ENCODE data around the gene SGSM1.

DNA sequence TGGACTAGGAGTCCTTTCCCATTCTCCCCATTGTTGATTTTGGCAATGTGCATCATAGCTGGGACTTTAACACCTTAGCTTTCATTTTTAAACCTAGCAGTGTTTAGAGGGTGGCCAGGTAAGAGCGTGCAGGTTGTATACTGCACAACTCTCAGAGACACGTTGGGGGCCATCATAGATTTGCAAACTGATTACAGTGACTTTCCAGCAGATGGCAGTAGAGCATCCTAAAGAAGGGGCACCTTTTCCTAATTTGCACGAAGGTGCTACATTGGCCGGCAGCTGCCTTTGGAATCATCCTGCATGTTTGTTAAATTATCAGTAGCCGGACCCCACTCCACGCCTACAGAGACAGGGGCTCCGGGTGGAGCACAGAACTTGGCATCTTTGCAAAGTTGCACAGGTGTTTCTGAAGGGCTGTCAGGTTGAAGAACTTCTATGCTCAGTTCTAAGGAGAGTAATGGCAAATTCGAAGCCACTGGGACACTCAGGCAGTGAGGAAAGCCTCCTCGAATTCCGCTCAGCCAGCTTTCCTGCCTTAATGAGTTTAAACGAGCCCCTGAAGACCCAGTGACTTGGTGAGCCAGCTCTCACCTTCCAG, 132.8 kb downstream of the SGSM1 start:
- TF ChIP-seq, protein P1, sequence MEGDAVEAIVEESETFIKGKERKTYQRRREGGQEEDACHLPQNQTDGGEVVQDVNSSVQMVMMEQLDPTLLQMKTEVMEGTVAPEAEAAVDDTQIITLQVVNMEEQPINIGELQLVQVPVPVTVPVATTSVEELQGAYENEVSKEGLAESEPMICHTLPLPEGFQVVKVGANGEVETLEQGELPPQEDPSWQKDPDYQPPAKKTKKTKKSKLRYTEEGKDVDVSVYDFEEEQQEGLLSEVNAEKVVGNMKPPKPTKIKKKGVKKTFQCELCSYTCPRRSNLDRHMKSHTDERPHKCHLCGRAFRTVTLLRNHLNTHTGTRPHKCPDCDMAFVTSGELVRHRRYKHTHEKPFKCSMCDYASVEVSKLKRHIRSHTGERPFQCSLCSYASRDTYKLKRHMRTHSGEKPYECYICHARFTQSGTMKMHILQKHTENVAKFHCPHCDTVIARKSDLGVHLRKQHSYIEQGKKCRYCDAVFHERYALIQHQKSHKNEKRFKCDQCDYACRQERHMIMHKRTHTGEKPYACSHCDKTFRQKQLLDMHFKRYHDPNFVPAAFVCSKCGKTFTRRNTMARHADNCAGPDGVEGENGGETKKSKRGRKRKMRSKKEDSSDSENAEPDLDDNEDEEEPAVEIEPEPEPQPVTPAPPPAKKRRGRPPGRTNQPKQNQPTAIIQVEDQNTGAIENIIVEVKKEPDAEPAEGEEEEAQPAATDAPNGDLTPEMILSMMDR (tag by site-specific recombination; IDR thresholded peaks at IDR 0.05) = peak; percentile 39; the same call in 1 of the 2 replicates
- TF ChIP-seq PATZ1 (tag by site-specific recombination; IDR thresholded peaks at IDR 0.05) = no peak
- no peak for TF ChIP-seq KLF16 (tag by site-specific recombination; IDR thresholded peaks at IDR 0.05)
- no peak for TF ChIP-seq ZNF561 (tag by site-specific recombination; IDR thresholded peaks at IDR 0.05; ENCODE audit: borderline replicate concordance)
- TF ChIP-seq ZNF214 (tag by site-specific recombination; IDR thresholded peaks at IDR 0.05; ENCODE audit: borderline replicate concordance) = no peak
